Measurements from ENCODE around the gene FAM3A. TPM values are rescaled to one million over a fixed set of nuclear protein-coding genes. Genes with fewer than 3 reads are reported as not detected.

The FAM3A gene
- polyA plus RNA-seq, 4 donors, result 28.3 to 44.5 (median 37.2) TPM

GRCh38 chrX:154535892-154536291 is 19.9 kb upstream of the FAM3A start:
- no peak for DNase-seq (ENCODE audit: low read depth in 4 of 4, low spot score in 3 of 4)

- peak in 2 of 4 donors; percentile 51 to 68 for DNase-seq (ENCODE audit: low read depth in 4 of 4, low spot score in 3 of 4)
These were observed 18.7 kb upstream of the FAM3A start for GRCh38 chrX:154534526-154535322.

- DNase-seq (ENCODE audit: low read depth in 4 of 4, low spot score in 3 of 4), result no peak
These were observed 16.7 kb upstream of the FAM3A start for GRCh38 chrX:154532690-154533089.

- no peak for DNase-seq (ENCODE audit: low read depth in 4 of 4, low spot score in 3 of 4)
These were observed 15.6 kb upstream of the FAM3A start for GRCh38 chrX:154531626-154532025.

- no peak for DNase-seq (ENCODE audit: low read depth in 4 of 4, low spot score in 3 of 4)
These were observed 14.3 kb upstream of the FAM3A start for GRCh38 chrX:154530286-154530685.

- no peak for DNase-seq (ENCODE audit: low read depth in 4 of 4, low spot score in 3 of 4)
These were observed 13.2 kb upstream of the FAM3A start for GRCh38 chrX:154529206-154529612.

- DNase-seq (ENCODE audit: low read depth in 4 of 4, low spot score in 3 of 4), result peak in 2 of 4 donors; percentile 59 to 63
These were observed 11.1 kb upstream of the FAM3A start for GRCh38 chrX:154526901-154527675.

- DNase-seq (ENCODE audit: low read depth in 4 of 4, low spot score in 3 of 4), result no peak
These were observed 9.8 kb upstream of the FAM3A start for GRCh38 chrX:154525606-154526490.

- DNase-seq (ENCODE audit: low read depth in 4 of 4, low spot score in 3 of 4), result no peak
These were observed 3.4 kb upstream of the FAM3A start for GRCh38 chrX:154519389-154519788.

GRCh38 chrX:154517101-154517781 is 1.2 kb upstream of the FAM3A start:
- no peak for DNase-seq (ENCODE audit: low read depth in 4 of 4, low spot score in 3 of 4)

GRCh38 chrX:154516656-154517100 is 646 bp upstream of the FAM3A start:
- peak in 2 of 4 donors; percentile 47 to 55 for DNase-seq (ENCODE audit: low read depth in 4 of 4, low spot score in 3 of 4)

GRCh38 chrX:154515090-154515965 is 704 bp downstream of the FAM3A start:
- DNase-seq (ENCODE audit: low read depth in 4 of 4, low spot score in 3 of 4), result no peak

GRCh38 chrX:154513716-154514115 is 2.3 kb downstream of the FAM3A start:
- DNase-seq (ENCODE audit: low read depth in 4 of 4, low spot score in 3 of 4), result no peak

- no peak for DNase-seq (ENCODE audit: low read depth in 4 of 4, low spot score in 3 of 4)
These were observed 3.0 kb downstream of the FAM3A start for GRCh38 chrX:154512879-154513553.

- DNase-seq (ENCODE audit: low read depth in 4 of 4, low spot score in 3 of 4), result no peak
These were observed 4.3 kb downstream of the FAM3A start for GRCh38 chrX:154511761-154512160.

- no peak for DNase-seq (ENCODE audit: low read depth in 4 of 4, low spot score in 3 of 4)
These were observed 6.6 kb downstream of the FAM3A start for GRCh38 chrX:154509455-154509854.

- DNase-seq (ENCODE audit: low read depth in 4 of 4, low spot score in 3 of 4), result no peak
These were observed 7.7 kb downstream of the FAM3A start for GRCh38 chrX:154508384-154508745.

GRCh38 chrX:154507673-154508383 is 8.2 kb downstream of the FAM3A start:
- no peak for DNase-seq (ENCODE audit: low read depth in 4 of 4, low spot score in 3 of 4)
